Endothelial cell of umbilical vein (primary cell): ENCODE results near the gene TFCP2.

ENCODE experiments used
- CTCF ChIP-seq, 2 donors: IDR thresholded peaks; 1 replicate in 1 of 2; 2 replicates in 1 of 2; pipeline ENCODE4 v1.5.1; 2011; ENCODE audit warnings: low read length in 2 of 2, mild to moderate bottlenecking in 2 of 2, moderate library complexity in 2 of 2, control low read depth in 1 of 2, inconsistent platforms in 1 of 2, low read depth in 1 of 2; ENCODE audit not compliant: insufficient read depth in 1 of 2; ENCODE audit errors: extremely low read depth in 1 of 2
- EZH2 ChIP-seq: IDR thresholded peaks from 2 replicates; pipeline ENCODE4 v1.6.1; 2012; ENCODE audit warnings: borderline replicate concordance, low read depth, mild to moderate bottlenecking, moderate library complexity, low read length, inconsistent platforms; ENCODE audit not compliant: severe bottlenecking
- POLR2A ChIP-seq: IDR thresholded peaks from 2 replicates; pipeline ENCODE4 v1.6.1; 2012; ENCODE audit warnings: low read depth, mild to moderate bottlenecking, control low read depth, low read length
- POLR2AphosphoS5 ChIP-seq: IDR thresholded peaks from 2 replicates; pipeline ENCODE4 v1.6.1; 2012; ENCODE audit warnings: low read depth, mild to moderate bottlenecking, control low read depth, low read length, moderate library complexity; ENCODE audit not compliant: insufficient read depth

- no peak for TF ChIP-seq CTCF (IDR thresholded peaks at IDR 0.05; ENCODE audit: extremely low read depth in 1 of 2, insufficient read depth in 1 of 2, low read depth in 1 of 2, low read length in 2 of 2)
- no peak for TF ChIP-seq POLR2AphosphoS5
- TF ChIP-seq POLR2A, result no peak
- TF ChIP-seq EZH2, result no peak
Observed at GRCh38 chr12:51085757-51086156, 87.2 kb downstream of the TFCP2 start.
